Spleen (tissue), 7 donors: ENCODE measurements around the gene ZNF655.

Experiments used
- CTCF ChIP-seq, 11 experiments: fragments of 200-600 bp in 7 of 11; fragments of 450-650 bp in 4 of 11; sonication (generic) in 4 of 11; IDR thresholded peaks in 8 of 11; conservative IDR thresholded peaks in 3 of 11; 1 replicate in 7 of 11; 2 replicates in 4 of 11; pipeline versions ENCODE4 v1.4.0 to v1.8.0; 2016 to 2021; ENCODE audit warnings: antibody characterized with exemption in 11 of 11, inconsistent platforms in 4 of 11, mild to moderate bottlenecking in 1 of 11
- POLR2A ChIP-seq, 3 donors: fragments of 450-650 bp; IDR thresholded peaks; one replicate each; pipeline ENCODE4 v1.5.1; 2017; ENCODE audit warnings: antibody characterized with exemption in 3 of 3, mild to moderate bottlenecking in 1 of 3
- POLR2AphosphoS5 ChIP-seq, 3 donors: sonication (generic); formaldehyde crosslinking; IDR thresholded peaks; one replicate each; pipeline ENCODE4 v1.5.1; 2017; ENCODE audit warnings: antibody characterized with exemption in 3 of 3
- donor health status: DM: no; HTN: no; CAD: no; lungs with moderate emphysema.
- donor health status: DM: no; HTN: no; CAD: no.
- donor health status: DM: no; HTN: no; CAD: no.

GRCh38 chr7:99579956-99580777 is 21.7 kb downstream of the ZNF655 start:
- TF ChIP-seq CTCF (IDR thresholded peaks at IDR 0.05 in 8 of 11, conservative IDR thresholded peaks at IDR 0.05 in 3 of 11) = peak in 5 of 11 experiments; percentile 19 to 56 (median 40)
- no peak for TF ChIP-seq POLR2A (IDR thresholded peaks at IDR 0.05)
- peak in 2 of 3 donors; percentile 44 to 73 for TF ChIP-seq POLR2AphosphoS5 (IDR thresholded peaks at IDR 0.05)
